OCI-LY7 (cell line): ENCODE data around the gene MSH2. TPM values are rescaled to one million over a fixed set of nuclear protein-coding genes. Genes with fewer than 3 reads are reported as not detected.
"Not testable (repeated sequence)": the region's sequence is repeated elsewhere in the genome, so short reads cannot be mapped to it uniquely, and the experiment has no call there.

Source experiments
- BruUV-seq: library from RNA; stranded (reverse); fragments of 400-500 nt; replicated peaks from 2 replicates; lab custom pipeline; 2021; lab: Mats Ljungman, UMichigan
- CTCF ChIA-PET: fragments of 300-600 bp; sonication (Branson Sonifier 250); formaldehyde crosslinking; loops from one replicate; lab custom pipeline; 2022; ENCODE audit warnings: antibody characterized with exemption; ENCODE audit not compliant: unreplicated experiment; lab: Charles Lee
- POLR2A ChIA-PET: fragments of 300-600 bp; sonication (Branson Sonifier 250); formaldehyde crosslinking; loops from one replicate; lab custom pipeline; 2022; ENCODE audit warnings: antibody characterized with exemption; lab: Charles Lee
- DNase-seq: peaks from one replicate; pipeline ENCODE4 v3.0.0-alpha.2; 2015; ENCODE audit warnings: low spot score
- H2AFZ ChIP-seq: fragments of 200-600 bp; sonication (generic), shearing (Covaris generic); 2 replicates; pipeline ENCODE4 v1.6.1; 2014; ENCODE audit warnings: mild to moderate bottlenecking, antibody characterized with exemption, low read length, moderate library complexity
- H3K27ac ChIP-seq: fragments of 200-600 bp; sonication (generic); 2 replicates; pipeline ENCODE4 v1.5.1; 2014; ENCODE audit warnings: mixed run types, low read depth, mild to moderate bottlenecking, moderate library complexity, low read length, inconsistent platforms; ENCODE audit not compliant: poor library complexity, severe bottlenecking
- H3K36me3 ChIP-seq: fragments of 200-600 bp; sonication (generic); 2 replicates; pipeline ENCODE4 v1.6.1; 2014; ENCODE audit warnings: mild to moderate bottlenecking, antibody characterized with exemption, low read length, moderate library complexity, mixed read lengths; ENCODE audit not compliant: insufficient read depth
- H3K4me1 ChIP-seq: fragments of 200-600 bp; sonication (generic); 2 replicates; pipeline ENCODE4 v1.5.1; 2014; ENCODE audit warnings: mild to moderate bottlenecking, low read length; ENCODE audit not compliant: insufficient read depth, poor library complexity, severe bottlenecking
- H3K4me2 ChIP-seq: fragments of 200-600 bp; sonication (generic); 2 replicates; pipeline ENCODE4 v1.6.1; 2014; ENCODE audit warnings: mild to moderate bottlenecking, low read length
- H3K4me3 ChIP-seq: fragments of 200-600 bp; sonication (generic); 2 replicates; pipeline ENCODE4 v1.5.1; 2014; ENCODE audit warnings: mild to moderate bottlenecking, low read depth, low read length; ENCODE audit not compliant: poor library complexity, severe bottlenecking
- H3K79me2 ChIP-seq: fragments of 200-600 bp; sonication (generic); 2 replicates; pipeline ENCODE4 v1.6.1; 2016; ENCODE audit warnings: low read depth, mild to moderate bottlenecking, low read length, moderate library complexity, mixed read lengths; ENCODE audit not compliant: insufficient read depth
- H3K9me2 ChIP-seq: fragments of 200-600 bp; sonication (generic); 2 replicates; pipeline ENCODE4 v1.6.1; 2016; ENCODE audit warnings: mild to moderate bottlenecking, low read length, mixed read lengths; ENCODE audit not compliant: insufficient read depth
- H3K9me3 ChIP-seq: fragments of 200-600 bp; sonication (generic); 2 replicates; pipeline ENCODE4 v1.6.1; 2014; ENCODE audit warnings: mild to moderate bottlenecking, mixed run types, low read length, mixed read lengths
- H4K20me1 ChIP-seq: fragments of 200-600 bp; sonication (generic); 2 replicates; pipeline ENCODE4 v1.6.1; 2014; ENCODE audit warnings: mild to moderate bottlenecking, antibody characterized with exemption, low read length, moderate library complexity, mixed read lengths; ENCODE audit not compliant: insufficient read depth
- CTCF ChIP-seq: fragments of 200-600 bp; sonication (generic); conservative IDR thresholded peaks from 2 replicates; pipeline ENCODE4 v1.5.1; 2014; ENCODE audit warnings: mild to moderate bottlenecking, antibody characterized with exemption, low read length, moderate library complexity, mixed read lengths
- EZH2phosphoT487 ChIP-seq: fragments of 200-600 bp; sonication (generic); IDR thresholded peaks from 2 replicates; pipeline ENCODE4 v1.6.1; 2018; ENCODE audit warnings: low read depth, borderline replicate concordance, mild to moderate bottlenecking, mixed run types, antibody characterized with exemption, low read length, moderate library complexity, mixed read lengths
- intact Hi-C: fragments of 100-400 bp; cut with micrococcal nuclease; formaldehyde crosslinking; loops from one replicate; pipeline ENCODE4 v1.10.0; 2022; ENCODE audit not compliant: unreplicated experiment
- total RNA-seq, 2 experiments: library from RNA; depleted of rRNA in 1 of 2; stranded (reverse); fragments of >200 nt in 1 of 2; shearing (Covaris generic) in 1 of 2; gene quantifications; 2 replicates each; pipeline ENCODE4 v1.2.3, GENCODE V29; 2014 to 2022

MSH2 gene
- total RNA-seq, 2 experiments from 2014 or later, result 96.8 to 97.8 TPM

- no peaks in the 10 kb centered on the region for H3K9me2 ChIP-seq
- peaks cover 4% of the 10 kb centered on the region for H3K4me1 ChIP-seq
- peaks cover 87% of the 10 kb centered on the region for H3K36me3 ChIP-seq
- H3K9me3 ChIP-seq, result no peaks in the 10 kb centered on the region
- intact Hi-C loops, result loop anchor here (5.0 to 10.0 kb wide), 4 partner anchors 64 to 256 kb away; no protein-coding TSS in a partner anchor
- no peak overlapping the region for H3K27ac ChIP-seq
- POLR2A ChIA-PET, result interaction anchor here (0.6 to 0.9 kb wide), 3 partner anchors 76 to 1195 kb away, joined by 3 read pairs; no protein-coding TSS in a partner anchor
- peaks cover 24% of the 10 kb centered on the region; the same call in 1 of the 2 replicates for H3K79me2 ChIP-seq
- CTCF ChIA-PET, result no interaction called here
- BruUV-seq, result TSS peak; percentile 29
- TF ChIP-seq CTCF (no peak), EZH2phosphoT487 (no peak)
- no peak overlapping the region for H3K4me3 ChIP-seq
- DNase-seq, result no peak
- H3K4me2 ChIP-seq, result no peak overlapping the region
- no peaks in the 10 kb centered on the region for H4K20me1 ChIP-seq
- H2AFZ ChIP-seq, result no peak overlapping the region
These were observed 35.8 kb downstream of the MSH2 start for GRCh38 chr2:47438783-47439182.

GRCh38 chr2:47451790-47452189 is 48.8 kb downstream of the MSH2 start:
- Histone ChIP-seq H3K36me3 (peaks cover 95% of the 10 kb centered on the region), H3K4me3 (no peak overlapping the region), H3K9me3 (no peaks in the 10 kb centered on the region), H2AFZ (no peak overlapping the region), H3K27ac (no peak overlapping the region), H3K9me2 (no peaks in the 10 kb centered on the region), H3K4me1 (no peaks in the 10 kb centered on the region), H4K20me1 (no peaks in the 10 kb centered on the region), H3K4me2 (no peak overlapping the region), H3K79me2 (no peaks in the 10 kb centered on the region)
- ChIA-PET POLR2A (interaction anchor here (0.8 to 1.1 kb wide), 2 partner anchors 12 to 998 kb away, joined by 4 to 5 read pairs; no protein-coding TSS in a partner anchor), CTCF (no interaction called here)
- no peak for DNase-seq
- no TSS peak for BruUV-seq
- intact Hi-C loops, result no loop called here
- TF ChIP-seq CTCF (no peak), EZH2phosphoT487 (no peak)

- Histone ChIP-seq H3K79me2 (no peaks in the 10 kb centered on the region), H3K9me2 (no peaks in the 10 kb centered on the region), H3K36me3 (peaks cover 93% of the 10 kb centered on the region), H2AFZ (no peak overlapping the region), H3K27ac (no peak overlapping the region), H3K4me3 (no peak overlapping the region), H3K4me2 (no peak overlapping the region), H3K4me1 (no peaks in the 10 kb centered on the region), H3K9me3 (no peaks in the 10 kb centered on the region), H4K20me1 (no peaks in the 10 kb centered on the region)
- BruUV-seq, result TSS peak; percentile 15
- intact Hi-C loops, result no loop called here
- DNase-seq, result no peak
- POLR2A ChIA-PET, result interaction anchor here (0.8 kb wide), 1 partner anchor 997 kb away, joined by 5 read pairs; no protein-coding TSS in a partner anchor
- TF ChIP-seq CTCF (no peak), EZH2phosphoT487 (no peak)
- CTCF ChIA-PET, result no interaction called here
These were observed 49.8 kb downstream of the MSH2 start for GRCh38 chr2:47452761-47453160.

GRCh38 chr2:47454818-47455217 is 51.9 kb downstream of the MSH2 start:
- CTCF ChIA-PET, H3K9me3 ChIP-seq, intact Hi-C loops, H3K27ac ChIP-seq, H3K79me2 ChIP-seq, DNase-seq, H3K4me1 ChIP-seq, H2AFZ ChIP-seq, H3K9me2 ChIP-seq, H3K4me3 ChIP-seq, H3K4me2 ChIP-seq, H4K20me1 ChIP-seq, BruUV-seq: not testable (repeated sequence)
- H3K36me3 ChIP-seq, result peaks cover 91% of the 10 kb centered on the region
- POLR2A ChIA-PET, result interaction anchor here (0.6 to 0.9 kb wide), 2 partner anchors 69 to 277 kb away, joined by 3 to 4 read pairs; no protein-coding TSS in a partner anchor
